GM21786 (cell line): Measurements from ENCODE around the gene SLIT3.

Experiments used
- ATAC-seq: cut with Tn5 transposase; IDR thresholded peaks from one replicate; pipeline ENCODE4 v1.9.1; 2021; ENCODE audit not compliant: unreplicated experiment

Gene SLIT3

DNA sequence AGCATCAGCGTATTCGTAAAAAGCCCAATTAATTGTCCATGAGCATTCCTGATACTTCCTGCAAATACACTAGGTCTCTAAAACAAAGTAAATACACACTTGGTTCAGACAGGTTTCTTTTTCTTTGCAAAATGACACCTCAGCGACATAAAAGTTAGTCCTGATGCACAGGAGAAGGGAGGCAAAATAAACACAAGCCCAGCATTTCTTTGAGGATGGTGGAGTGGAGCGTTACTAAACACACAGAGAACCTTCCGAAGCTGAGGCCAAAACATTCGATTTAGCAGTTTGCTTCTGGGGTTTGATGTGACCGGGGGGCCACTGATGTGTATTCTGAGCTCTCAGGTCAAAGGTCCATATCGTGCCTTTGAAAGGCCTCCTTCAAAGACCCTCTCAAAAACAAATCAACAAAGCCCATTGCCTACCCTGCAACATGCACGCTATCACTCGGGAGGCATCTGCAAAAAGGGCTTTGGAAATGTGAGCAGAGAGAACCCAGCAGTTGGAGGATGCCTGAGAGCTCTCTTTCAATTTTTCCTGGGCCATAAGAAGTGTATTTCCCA lies 453.3 kb downstream of the SLIT3 start:
- no peak for ATAC-seq

DNA sequence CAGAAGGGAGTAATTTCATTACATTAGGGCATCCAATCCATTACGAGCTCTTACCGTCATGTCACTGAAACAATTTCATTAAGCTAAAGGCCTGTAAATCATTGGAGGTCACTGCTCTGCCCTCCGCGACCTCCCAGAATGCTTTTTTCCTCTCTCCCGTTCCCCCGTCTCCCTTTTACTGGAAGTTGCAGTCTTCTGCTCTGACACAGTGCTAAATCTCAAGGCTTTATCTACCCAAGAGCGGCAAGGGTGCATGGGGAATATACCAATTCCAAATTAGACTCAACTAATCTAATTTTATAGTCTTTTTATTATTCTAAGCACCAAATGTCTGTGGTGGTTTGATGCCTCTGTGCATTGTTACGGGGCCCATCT lies 456.0 kb downstream of the SLIT3 start:
- no peak for ATAC-seq

DNA sequence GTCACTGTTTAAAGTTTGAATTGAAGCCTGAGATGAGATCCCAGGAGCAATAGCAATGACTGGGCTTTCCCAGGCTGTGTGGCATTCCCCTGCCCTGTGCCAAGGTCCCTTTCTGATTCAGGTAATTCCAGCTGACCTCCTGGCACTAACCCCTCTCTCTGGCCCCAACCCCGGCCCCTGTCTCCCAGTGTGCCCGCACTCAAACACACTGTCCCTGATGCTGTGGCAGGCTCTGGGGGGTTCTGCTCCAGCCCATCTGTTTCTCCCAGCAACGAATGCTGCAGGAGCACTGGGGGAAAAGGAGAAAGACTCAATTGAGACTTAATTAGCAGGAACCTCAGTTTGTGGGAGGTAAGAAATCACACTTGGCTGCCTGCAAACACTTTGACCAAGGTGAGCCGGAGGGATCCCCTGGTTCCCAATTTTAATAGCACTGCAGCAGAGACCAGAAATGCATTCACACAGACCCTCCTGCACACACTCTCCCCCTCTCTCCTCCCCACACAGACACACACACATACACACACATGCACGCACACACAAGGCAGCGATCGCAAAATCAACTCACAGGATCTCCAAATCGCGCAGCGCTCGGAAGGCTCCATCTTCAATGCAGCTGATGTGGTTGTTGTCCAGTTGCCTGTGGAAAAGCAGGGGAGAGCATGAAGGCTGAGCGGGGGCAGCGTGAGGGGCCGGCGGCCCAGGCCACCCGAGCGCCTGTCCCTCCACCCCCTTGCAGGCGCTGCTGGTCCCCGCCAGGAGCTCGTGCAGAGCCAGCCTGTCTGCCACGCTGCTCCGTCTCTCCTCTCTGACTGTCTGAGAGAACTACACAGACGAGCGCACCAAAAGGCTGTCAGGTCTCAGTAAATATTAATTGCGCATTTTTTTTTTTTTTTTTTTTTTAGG lies 456.7 kb downstream of the SLIT3 start:
- no peak for ATAC-seq

DNA sequence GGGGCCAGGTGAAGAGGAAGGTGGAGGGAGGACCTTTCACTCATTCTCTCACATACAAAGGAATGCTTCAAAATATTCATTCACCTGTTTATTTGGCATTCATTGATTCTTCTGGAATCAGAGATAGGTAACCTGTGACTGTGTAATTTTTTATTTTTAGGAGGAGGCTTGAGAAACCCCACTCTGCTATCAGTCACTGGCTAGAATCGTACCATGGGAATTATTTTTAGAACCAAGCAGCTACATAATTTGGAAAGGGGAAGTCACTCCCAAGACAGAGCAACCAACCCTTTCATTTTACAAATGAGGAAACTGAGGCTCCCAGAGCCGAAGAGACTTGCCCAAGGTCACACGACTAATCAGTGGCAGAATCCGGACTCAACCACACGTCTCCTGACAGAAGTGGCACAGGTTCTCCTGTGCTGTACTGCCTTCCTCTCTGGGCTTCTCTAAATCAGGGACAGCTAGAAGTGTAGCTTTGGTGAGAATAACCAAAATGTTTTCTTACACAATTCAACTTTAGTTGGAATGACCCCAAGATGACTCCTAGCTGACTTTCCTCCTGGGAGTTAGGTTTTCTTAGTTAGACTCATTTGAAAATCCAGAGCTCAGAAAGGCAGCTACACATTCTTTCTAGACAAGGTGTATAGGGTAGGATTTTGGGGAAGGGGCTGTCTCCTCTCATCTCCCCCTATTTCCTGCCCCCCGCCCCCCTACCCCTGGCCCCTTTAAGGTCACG lies 457.5 kb downstream of the SLIT3 start:
- no peak for ATAC-seq

DNA sequence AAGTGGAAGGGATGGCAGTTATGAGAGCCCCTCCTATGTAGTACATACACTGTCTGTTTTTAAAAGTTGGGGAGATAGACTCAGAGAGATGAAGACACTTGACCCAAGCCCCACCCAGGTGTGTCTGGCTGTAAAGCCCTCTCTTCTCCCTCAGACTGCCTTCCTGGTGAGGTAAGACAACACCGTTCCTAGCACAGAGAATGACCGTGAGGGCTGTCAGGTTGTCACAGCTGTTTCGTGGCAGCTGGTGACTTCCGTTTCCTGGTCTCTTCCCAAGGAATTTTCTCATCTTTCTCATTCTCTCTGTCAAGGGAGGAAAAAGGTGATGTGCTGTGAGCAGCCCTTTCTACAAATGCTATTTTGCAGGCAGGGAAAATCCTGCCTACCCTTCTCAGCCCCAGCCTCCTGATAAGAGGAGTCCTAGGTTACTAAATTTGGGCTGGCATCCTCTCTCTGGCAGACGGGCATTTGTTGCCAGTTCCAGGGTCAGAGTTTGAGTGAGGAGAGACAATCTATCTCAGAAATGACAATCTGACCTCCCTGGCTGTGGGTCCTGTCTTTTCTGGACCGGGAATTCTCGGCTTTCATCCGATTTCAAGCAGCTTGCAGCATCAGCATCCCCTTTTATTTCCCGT lies 458.3 kb downstream of the SLIT3 start:
- ATAC-seq = no peak

DNA sequence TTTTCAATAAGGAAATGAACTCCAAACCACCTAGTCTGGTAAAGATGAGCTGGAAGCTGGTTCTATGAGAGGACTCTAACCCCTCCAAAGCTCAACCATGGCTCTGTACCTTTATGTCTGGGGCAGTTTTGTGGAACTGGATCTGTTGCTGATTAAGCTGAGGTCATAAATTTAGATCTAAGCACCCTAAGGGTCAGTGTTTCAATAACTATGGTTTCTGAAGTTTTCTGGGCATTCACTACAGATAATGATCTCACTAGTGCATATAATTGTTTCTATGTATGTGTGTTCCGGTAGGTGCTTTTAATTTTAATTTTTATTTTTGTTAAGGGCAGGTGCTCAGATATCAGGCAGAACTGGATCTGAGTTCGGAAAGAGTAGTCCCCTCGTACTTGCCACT lies 463.1 kb downstream of the SLIT3 start:
- no peak for ATAC-seq

DNA sequence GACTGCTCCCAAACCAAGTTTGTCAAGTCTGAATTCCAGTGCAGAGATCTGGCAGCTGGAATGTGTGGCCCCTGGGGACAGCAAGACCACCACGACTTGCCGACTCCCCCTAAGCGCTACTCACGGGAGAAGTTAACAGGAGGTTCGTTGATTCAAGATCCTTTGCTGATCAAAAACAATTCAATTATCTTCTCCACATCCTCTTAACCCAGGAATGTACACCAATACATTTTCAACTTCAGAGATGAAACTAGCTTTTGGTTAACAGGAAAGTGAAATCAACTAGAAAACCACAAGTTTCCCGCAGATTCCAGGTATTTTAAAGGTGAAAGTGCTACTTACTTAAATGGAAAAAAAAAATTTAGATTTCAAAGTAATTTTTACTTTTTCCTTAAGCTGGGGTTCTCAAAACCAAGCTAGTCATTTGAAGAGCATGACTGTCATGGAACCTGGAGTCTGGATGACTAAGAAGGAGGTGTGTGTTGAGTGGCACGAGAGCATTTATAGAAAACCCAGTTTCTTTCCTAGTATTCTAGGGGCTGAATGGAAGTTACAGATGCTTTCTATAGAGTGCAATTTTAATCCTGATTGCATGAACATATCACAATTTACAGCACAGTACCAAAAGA lies 464.2 kb downstream of the SLIT3 start:
- no peak for ATAC-seq

DNA sequence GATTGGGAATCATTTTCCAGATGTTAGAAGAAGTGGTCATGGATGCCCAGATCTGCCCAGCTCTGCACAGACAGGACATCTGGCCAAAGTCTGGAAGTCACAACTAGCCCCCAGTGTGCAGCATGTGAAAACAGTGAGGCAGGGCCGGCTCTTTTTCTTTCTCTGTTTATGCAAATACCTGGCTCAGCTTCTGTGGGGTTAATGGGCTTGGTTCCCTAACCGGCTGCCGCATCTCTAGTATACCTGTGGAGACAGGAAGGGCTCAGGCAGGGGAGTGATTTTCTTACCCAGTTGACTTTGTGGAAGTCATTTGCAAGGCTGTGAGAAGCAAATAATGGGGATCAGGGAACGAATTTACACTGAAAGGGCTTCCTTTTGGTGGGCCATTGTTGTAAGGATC lies 467.0 kb downstream of the SLIT3 start:
- ATAC-seq = no peak

DNA sequence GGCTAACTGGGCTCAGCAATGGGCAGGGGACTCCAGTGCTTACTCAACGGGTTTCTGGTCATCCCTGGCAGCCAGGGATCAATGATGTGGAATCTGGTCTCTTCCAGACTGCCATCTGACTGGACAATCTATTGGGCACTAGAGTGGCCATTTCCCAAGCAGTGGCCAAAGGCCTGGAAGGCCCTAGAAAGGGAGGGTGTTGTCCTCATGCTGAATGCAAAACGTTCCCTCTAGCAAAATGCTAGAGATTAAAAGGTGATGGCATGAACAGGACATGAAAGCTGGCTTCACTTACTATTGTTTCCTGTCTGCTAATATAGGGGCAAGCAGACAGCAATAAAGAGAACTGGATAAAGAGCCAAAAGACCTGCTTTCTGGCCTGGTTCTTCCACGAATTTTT lies 467.6 kb downstream of the SLIT3 start:
- no peak for ATAC-seq

DNA sequence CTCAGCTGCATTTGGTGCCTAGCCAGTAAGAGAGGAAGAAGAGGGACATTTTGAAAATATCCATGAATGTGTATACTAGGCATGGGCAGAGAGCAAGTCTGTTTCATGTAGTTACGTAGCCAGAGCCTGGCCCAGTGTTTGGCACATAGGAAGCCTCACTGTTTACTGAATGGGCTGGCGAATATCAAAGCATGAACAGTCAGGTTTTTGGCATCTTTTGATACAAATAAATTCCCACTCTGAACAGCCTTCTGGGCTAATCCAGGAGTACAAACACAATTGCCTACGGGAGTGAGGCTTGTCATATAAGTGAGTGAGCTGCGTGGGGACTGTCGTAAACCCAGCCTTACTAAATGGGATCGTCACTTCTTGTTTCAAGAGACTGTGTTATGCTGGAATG lies 468.6 kb downstream of the SLIT3 start:
- no peak for ATAC-seq

DNA sequence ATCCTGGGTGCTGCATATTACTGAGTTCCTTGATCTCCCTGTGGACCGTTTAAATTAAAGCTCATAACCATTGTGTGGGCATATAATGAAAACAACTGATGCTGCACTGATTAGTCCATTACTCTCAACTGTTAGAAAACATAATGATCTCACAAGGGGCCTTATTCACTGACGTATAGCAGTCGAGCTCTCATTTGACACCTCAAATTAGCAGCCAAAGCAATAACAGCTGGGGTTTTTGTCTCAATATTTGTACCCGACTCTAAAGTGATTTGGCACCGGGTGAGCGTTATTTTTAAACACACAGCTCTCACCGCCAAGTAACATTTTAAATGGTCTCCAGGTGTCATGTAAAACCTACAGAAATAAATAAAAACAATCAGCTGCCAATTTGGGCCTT lies 469.6 kb downstream of the SLIT3 start:
- ATAC-seq = no peak

DNA sequence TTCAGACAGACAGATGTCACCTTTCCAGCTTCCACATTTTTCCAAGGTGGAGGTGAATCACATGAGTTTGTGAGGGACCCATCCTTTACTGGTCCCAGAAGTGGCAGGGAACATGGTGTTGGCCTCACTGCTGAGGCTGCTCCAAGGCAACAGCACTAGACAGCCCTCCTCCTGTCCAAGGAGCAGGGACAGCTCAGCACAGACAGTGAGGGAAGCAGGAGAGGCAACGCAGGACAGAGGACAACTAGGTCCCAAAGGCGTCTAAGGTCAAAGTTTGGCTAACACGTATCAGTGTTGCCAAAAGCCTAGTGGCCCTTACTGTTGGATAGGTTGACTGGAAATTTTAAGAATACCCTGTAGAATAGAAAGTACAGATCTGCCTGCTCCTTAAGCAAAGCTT lies 470.1 kb downstream of the SLIT3 start:
- no peak for ATAC-seq

DNA sequence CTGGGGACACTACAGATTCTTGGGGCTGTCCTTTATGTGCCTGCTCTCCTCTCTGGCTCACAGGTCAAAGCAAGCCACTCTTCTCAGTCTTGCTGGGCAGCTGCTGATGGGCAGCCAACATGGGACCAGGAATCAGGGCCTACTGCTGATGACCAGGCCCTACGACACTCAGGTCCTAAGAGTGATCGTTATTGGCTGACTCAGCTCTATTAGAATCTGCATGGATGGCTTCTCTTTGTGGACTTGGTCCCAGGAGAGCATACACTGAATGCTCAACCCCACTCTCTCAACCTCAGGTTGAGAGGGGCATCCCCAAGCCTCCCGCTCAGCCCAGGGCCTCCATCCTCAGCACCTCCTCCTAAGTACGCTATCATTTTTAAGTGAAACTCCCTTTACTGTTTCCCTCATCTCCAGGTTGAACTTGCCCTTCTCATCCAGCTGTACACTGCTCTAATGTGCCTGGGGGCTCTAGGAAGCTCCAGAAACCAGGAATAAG lies 471.0 kb downstream of the SLIT3 start:
- no peak for ATAC-seq

DNA sequence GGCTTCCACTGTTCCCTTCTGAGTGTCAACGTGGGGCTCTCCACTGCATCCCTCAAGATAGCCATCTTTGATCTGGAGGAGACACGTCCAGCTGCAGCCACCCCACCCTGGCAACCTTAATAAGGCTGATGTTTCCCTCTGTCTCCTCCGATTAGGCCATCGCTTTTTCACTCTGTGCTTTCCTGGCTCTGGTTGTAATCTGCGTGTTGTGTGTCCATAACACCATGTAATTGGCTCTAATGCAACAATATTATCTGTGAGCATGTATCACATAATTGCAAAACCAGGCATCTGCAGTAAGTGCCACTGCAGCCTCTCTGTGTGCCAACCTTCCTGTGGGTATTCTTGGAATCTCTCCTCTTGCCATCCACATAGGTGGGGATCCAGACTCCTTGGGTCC lies 471.9 kb downstream of the SLIT3 start:
- no peak for ATAC-seq

DNA sequence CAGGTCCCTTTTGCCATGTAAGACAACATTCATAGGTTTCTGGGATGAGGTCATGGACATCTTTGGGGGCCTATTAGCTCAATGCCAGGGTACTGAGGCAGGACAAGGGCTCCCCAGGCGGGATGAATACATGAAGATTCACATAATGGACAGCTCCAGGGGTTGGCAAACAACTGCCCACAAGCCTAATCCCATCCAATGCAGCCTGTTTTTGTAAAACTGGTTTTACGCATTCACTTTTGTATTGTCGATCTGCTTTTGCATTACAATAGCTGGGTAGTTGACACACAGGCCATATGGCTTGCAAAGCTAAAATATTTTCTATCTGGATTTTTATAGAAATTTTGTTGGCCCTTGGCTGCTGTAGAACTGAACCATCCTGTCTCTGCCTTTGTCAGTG lies 473.3 kb downstream of the SLIT3 start:
- no peak for ATAC-seq

DNA sequence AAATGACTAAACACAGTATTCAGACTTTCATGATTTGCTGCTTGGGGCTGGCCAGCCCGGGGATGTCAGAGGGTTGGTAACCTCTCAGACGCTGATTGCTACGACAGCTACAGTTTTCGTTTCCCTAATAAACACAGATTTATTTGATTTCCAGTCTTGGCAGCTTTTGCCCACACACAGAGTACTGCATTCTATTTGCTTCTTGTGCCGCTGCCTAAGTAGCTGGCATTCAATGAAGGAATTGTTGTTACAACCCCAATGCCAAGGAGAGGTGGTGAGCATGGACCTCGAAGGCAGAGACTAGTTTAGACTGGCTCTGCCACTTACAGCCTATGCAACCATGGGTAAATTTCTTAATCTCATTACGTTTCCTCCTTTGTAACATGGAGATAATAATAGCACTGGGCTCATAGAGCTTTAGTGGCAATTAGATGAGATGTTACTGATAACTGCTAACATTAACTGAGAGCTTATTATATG lies 474.7 kb downstream of the SLIT3 start:
- ATAC-seq = no peak

DNA sequence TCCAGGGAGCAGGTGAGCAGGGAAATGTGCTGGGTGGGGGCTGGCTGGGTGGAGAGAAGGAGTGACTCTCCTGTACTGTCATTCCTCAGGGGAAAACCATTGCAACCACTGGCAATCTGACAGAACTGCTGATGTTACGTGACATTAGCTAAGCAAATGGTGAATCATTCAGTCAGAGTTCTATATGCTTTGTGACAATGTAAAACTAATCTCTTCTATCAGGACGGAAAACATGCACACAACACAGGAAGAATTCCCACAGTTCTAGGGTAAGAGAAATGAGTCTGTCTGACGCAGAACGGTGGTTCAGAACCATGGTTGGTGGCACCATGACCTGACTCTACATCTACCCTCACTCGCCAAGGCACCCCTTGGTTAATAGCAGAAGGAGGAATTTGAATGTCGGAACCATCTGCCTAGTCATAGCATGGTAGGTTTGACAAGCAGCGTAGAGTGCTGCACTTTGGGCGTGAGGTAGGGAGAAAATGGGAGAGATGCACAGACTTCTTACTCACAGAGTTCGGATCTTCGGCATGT lies 478.1 kb downstream of the SLIT3 start:
- no peak for ATAC-seq

DNA sequence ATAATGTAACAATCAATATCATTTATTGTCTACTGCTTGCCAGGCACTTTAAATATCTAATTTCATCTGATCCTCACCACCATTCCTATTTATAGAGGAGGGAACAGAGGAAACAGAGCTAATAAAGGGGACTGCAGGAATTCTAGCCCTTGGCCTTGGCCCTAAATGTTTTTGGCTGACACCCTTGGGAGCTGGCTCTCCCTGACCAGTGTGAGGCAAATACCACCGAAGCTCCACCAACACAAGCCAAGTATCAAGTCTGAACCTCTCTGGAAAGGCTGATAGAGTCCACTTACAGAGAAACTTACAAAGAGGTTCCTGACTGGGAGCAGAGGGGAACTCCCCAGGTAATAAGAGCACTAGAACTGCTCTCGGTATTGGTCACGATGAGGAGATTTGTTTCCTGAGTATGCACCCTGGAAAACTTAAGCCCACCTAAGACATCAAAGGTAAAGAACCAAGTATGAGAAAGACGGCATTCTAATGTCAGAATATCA lies 478.6 kb downstream of the SLIT3 start:
- no peak for ATAC-seq

DNA sequence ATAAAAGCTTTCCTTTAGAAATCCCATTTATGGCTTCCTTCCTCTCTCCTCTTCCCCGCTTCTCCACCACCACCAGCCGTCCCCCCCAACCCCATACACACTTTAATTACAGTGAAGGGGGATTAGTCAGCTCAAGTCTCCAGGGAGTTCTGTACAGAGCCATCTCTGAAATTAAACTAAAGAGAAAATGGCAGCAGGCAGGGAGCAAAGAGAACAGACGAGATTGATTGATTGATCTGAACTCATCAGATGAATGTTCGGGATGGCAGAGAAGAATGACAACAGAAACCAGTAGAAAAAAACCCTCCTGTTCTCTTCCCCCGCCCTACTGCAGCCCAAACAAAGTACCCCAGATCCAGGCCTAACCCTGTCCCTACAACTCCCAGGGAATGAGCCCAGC lies 480.1 kb downstream of the SLIT3 start:
- ATAC-seq = no peak

DNA sequence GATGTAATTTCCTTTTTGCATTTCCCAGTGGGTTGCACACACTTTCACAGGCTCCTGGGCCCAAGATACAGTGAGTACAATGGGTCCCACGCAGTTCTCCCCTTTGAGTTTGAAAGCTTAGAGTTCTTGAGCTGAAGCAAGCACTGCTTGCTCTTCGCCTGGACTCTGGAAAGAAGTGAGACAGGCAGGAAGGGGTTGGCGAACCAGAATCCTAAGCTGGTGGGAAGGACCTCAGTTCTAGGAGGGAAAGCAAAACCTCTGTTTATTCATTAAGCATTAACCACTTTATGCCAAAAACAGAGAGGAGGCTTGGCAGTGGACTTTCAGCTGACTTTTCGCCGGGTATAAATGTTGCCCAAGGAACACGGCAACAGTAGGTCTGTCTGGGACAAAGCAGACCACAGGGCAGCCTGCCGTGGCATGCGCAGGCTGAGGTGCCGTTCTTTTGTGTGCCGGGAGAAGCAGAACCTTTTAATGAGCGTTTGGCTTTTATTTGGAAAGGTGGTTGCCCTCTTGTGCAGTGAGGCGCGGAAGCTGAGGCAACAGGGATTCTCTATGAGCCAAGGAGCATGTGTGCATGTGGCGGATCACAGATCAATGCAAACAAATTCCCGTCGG lies 481.8 kb downstream of the SLIT3 start:
- ATAC-seq = no peak
